ENCODE results near the gene DCDC2C.

The DCDC2C gene

DNA sequence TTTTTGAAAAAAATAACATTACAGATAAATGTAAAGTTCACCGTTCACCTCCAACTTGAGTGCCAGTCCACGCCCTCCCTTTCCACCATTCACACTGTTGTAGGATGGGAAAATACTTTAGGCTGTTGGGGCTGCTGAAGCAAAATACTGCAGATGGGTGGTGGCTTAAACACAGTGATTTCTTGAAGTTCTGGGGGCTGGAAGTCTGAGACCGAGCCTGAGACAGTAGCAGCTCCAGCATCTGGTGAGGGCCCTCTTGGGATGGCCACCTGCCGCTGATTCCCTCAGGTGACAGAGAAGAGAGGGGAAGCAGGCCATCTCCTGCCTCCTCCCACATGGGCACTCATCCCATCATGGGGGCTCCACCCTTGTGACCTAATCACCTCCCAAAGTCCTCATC is 27.7 kb upstream of the DCDC2C start:
- no peak overlapping the region for H3K4me3 ChIP-seq (ENCODE audit: low read depth, low read length)
- no peak for TF ChIP-seq ZNF692 (tag by site-specific recombination; IDR thresholded peaks at IDR 0.05)
- no peak for TF ChIP-seq ZNF394 (tag by site-specific recombination; IDR thresholded peaks at IDR 0.05; ENCODE audit: borderline replicate concordance)
- no peak for TF ChIP-seq YY2 (tag by site-specific recombination; IDR thresholded peaks at IDR 0.05)
- no peak for TF ChIP-seq ZNF777 (tag by site-specific recombination; IDR thresholded peaks at IDR 0.05; ENCODE audit: borderline replicate concordance)
- no peak for TF ChIP-seq ZNF248 (tag by site-specific recombination; IDR thresholded peaks at IDR 0.05)
- TF ChIP-seq, protein P1, sequence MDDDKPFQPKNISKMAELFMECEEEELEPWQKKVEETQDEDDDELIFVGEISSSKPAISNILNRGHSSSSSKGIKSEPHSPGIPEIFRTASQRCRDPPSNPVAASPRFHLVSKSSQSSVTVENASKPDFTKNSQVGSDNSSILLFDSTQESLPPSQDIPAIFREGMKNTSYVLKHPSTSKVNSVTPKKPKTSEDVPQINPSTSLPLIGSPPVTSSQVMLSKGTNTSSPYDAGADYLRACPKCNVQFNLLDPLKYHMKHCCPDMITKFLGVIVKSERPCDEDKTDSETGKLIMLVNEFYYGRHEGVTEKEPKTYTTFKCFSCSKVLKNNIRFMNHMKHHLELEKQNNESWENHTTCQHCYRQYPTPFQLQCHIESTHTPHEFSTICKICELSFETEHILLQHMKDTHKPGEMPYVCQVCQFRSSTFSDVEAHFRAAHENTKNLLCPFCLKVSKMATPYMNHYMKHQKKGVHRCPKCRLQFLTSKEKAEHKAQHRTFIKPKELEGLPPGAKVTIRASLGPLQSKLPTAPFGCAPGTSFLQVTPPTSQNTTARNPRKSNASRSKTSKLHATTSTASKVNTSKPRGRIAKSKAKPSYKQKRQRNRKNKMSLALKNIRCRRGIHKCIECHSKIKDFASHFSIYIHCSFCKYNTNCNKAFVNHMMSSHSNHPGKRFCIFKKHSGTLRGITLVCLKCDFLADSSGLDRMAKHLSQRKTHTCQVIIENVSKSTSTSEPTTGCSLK (tag by site-specific recombination; IDR thresholded peaks at IDR 0.05), result no peak
- TF ChIP-seq YY1 (tag by site-specific recombination; IDR thresholded peaks at IDR 0.05), result no peak
- no peak for TF ChIP-seq ZNF701 (tag by site-specific recombination; IDR thresholded peaks at IDR 0.05)
- TF ChIP-seq ZBTB1 (tag by site-specific recombination; IDR thresholded peaks at IDR 0.05), result no peak
- TF ChIP-seq, protein P2, sequence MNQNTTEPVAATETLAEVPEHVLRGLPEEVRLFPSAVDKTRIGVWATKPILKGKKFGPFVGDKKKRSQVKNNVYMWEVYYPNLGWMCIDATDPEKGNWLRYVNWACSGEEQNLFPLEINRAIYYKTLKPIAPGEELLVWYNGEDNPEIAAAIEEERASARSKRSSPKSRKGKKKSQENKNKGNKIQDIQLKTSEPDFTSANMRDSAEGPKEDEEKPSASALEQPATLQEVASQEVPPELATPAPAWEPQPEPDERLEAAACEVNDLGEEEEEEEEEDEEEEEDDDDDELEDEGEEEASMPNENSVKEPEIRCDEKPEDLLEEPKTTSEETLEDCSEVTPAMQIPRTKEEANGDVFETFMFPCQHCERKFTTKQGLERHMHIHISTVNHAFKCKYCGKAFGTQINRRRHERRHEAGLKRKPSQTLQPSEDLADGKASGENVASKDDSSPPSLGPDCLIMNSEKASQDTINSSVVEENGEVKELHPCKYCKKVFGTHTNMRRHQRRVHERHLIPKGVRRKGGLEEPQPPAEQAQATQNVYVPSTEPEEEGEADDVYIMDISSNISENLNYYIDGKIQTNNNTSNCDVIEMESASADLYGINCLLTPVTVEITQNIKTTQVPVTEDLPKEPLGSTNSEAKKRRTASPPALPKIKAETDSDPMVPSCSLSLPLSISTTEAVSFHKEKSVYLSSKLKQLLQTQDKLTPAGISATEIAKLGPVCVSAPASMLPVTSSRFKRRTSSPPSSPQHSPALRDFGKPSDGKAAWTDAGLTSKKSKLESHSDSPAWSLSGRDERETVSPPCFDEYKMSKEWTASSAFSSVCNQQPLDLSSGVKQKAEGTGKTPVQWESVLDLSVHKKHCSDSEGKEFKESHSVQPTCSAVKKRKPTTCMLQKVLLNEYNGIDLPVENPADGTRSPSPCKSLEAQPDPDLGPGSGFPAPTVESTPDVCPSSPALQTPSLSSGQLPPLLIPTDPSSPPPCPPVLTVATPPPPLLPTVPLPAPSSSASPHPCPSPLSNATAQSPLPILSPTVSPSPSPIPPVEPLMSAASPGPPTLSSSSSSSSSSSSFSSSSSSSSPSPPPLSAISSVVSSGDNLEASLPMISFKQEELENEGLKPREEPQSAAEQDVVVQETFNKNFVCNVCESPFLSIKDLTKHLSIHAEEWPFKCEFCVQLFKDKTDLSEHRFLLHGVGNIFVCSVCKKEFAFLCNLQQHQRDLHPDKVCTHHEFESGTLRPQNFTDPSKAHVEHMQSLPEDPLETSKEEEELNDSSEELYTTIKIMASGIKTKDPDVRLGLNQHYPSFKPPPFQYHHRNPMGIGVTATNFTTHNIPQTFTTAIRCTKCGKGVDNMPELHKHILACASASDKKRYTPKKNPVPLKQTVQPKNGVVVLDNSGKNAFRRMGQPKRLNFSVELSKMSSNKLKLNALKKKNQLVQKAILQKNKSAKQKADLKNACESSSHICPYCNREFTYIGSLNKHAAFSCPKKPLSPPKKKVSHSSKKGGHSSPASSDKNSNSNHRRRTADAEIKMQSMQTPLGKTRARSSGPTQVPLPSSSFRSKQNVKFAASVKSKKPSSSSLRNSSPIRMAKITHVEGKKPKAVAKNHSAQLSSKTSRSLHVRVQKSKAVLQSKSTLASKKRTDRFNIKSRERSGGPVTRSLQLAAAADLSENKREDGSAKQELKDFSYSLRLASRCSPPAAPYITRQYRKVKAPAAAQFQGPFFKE (tag by site-specific recombination; IDR thresholded peaks at IDR 0.05; ENCODE audit: borderline replicate concordance), result no peak
- TF ChIP-seq ZNF26 (tag by site-specific recombination; IDR thresholded peaks at IDR 0.05), result no peak
- TF ChIP-seq ZNF529 (tag by site-specific recombination; IDR thresholded peaks at IDR 0.05; ENCODE audit: insufficient replicate concordance), result no peak
- no peak for TF ChIP-seq BCL6B (tag by site-specific recombination; IDR thresholded peaks at IDR 0.05)
- TF ChIP-seq ZNF121 (tag by site-specific recombination; IDR thresholded peaks at IDR 0.05), result no peak
- no peak for TF ChIP-seq ZNF354C (tag by site-specific recombination; IDR thresholded peaks at IDR 0.05; ENCODE audit: borderline replicate concordance, low read depth)
- TF ChIP-seq ZNF169 (tag by site-specific recombination; IDR thresholded peaks at IDR 0.05), result no peak
- H3K4me1 ChIP-seq (ENCODE audit: control insufficient read depth, insufficient read depth, low read length), result no peaks in the 10 kb centered on the region
- no peak overlapping the region for H3K27ac ChIP-seq (ENCODE audit: extremely low read depth, low read depth, low read length)
- no peaks in the 10 kb centered on the region for H3K36me3 ChIP-seq (ENCODE audit: control insufficient read depth in 2 of 2, insufficient read depth in 1 of 2, low read length in 2 of 2)
- no peaks in the 10 kb centered on the region for H3K9me3 ChIP-seq (ENCODE audit: control insufficient read depth, insufficient read depth, low read depth, low read length)
- ChIA-PET POLR2A (no interaction called here), CTCF (no interaction called here)

Measured in HEK293 (cell line).